Measurements from ENCODE around the gene FCRL5. TPM values are rescaled to one million over a fixed set of nuclear protein-coding genes. Genes with fewer than 3 reads are reported as not detected.

FCRL5 gene
- total and polyA plus RNA-seq, 2 donors from 2014 or later: 10.3 TPM; not detected in 1

DNA sequence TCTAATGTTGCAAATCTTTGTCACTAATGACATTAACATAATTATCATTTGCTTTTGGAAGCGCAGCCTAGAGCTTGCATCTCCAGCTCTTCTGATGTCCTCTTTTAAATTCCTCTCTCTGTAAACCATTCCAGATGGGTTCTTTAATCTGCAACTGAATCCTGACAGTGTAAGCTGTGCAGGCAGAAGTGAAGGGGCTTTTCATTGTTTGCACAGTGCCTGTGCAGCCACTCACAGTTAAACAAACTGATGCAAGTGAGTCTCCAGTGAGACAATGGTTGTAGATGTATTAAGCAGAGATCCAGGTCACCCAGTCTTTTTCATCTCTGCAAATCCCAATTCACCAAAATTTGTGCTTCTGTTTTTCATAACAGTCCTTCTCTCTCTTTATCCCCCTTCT is 22.5 kb upstream of the FCRL5 start:
- Histone ChIP-seq H3K27ac (ENCODE audit: low read depth in 2 of 2, low read length in 2 of 2) (no peak overlapping the region), H3K4me3 (ENCODE audit: low read length in 3 of 3) (no peak overlapping the region), H3K9ac (ENCODE audit: low read length in 3 of 3) (no peak overlapping the region), H3K36me3 (ENCODE audit: control insufficient read depth in 2 of 3, insufficient read depth in 3 of 3, low read length in 3 of 3) (no peaks in the 10 kb centered on the region), H3K9me3 (ENCODE audit: control insufficient read depth in 2 of 3, insufficient read depth in 1 of 3, low read length in 3 of 3) (no peaks in the 10 kb centered on the region), H3K27me3 (ENCODE audit: control insufficient read depth, insufficient read depth, low read length) (no peaks in the 10 kb centered on the region), H3K4me1 (ENCODE audit: control insufficient read depth in 2 of 3, insufficient read depth in 2 of 3, low read depth in 1 of 3, low read length in 3 of 3) (no peaks in the 10 kb centered on the region)
- DNase-seq (no peak), FAIRE-seq (no peak)
- TF ChIP-seq, protein P1, sequence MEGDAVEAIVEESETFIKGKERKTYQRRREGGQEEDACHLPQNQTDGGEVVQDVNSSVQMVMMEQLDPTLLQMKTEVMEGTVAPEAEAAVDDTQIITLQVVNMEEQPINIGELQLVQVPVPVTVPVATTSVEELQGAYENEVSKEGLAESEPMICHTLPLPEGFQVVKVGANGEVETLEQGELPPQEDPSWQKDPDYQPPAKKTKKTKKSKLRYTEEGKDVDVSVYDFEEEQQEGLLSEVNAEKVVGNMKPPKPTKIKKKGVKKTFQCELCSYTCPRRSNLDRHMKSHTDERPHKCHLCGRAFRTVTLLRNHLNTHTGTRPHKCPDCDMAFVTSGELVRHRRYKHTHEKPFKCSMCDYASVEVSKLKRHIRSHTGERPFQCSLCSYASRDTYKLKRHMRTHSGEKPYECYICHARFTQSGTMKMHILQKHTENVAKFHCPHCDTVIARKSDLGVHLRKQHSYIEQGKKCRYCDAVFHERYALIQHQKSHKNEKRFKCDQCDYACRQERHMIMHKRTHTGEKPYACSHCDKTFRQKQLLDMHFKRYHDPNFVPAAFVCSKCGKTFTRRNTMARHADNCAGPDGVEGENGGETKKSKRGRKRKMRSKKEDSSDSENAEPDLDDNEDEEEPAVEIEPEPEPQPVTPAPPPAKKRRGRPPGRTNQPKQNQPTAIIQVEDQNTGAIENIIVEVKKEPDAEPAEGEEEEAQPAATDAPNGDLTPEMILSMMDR (IDR thresholded peaks at IDR 0.05; ENCODE audit: borderline replicate concordance, extremely low read depth, insufficient read depth): no peak
- intact Hi-C loops (cut with DNase I): no loop called here

DNA sequence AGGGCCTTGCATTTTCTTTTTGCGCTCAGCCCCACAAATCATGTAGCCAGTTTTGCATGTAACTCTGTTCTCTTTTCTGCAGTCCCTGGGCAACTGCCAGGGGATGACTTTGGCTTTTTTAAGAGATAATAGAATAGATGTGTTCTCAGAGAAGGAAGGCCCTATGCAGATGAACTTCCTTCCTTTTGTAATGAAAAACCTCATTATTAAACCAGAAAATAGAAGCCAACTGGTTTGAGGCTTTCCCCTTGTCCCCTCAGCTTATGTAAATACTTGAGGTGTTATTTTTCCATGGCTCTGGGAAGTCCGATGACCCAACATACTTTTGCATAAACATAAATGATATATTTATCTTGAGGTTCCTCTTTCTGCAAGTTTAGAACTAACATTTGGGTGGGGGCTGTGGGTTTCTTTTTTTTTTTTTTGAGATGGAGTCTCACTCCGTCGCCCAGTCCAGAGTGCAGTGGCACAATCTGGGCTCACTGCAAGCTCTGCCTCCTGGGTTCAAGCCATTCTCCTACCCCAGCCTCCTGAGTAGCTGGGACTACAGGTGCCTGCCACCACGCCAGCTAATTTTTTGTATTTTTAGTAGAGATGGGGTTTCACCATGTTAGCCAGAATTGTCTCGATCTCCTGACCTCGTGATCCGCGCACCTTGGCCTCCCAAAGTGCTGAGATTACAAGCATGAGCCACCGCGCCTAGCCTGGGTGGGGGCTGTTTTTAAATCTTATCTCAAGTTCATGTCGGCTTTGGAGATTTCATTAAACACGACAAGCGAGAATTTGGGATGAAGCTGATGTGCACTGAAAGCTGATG is 14.4 kb upstream of the FCRL5 start:
- FAIRE-seq (no peak), DNase-seq (no peak)
- Histone ChIP-seq H3K4me1 (ENCODE audit: control insufficient read depth in 2 of 3, insufficient read depth in 2 of 3, low read depth in 1 of 3, low read length in 3 of 3) (no peaks in the 10 kb centered on the region), H3K9ac (ENCODE audit: low read length in 3 of 3) (no peak overlapping the region), H3K27me3 (ENCODE audit: control insufficient read depth, insufficient read depth, low read length) (no peaks in the 10 kb centered on the region), H3K4me3 (ENCODE audit: low read length in 3 of 3) (no peak overlapping the region), H3K9me3 (ENCODE audit: control insufficient read depth in 2 of 3, insufficient read depth in 1 of 3, low read length in 3 of 3) (no peaks in the 10 kb centered on the region), H3K27ac (ENCODE audit: low read depth in 2 of 2, low read length in 2 of 2) (no peak overlapping the region), H3K36me3 (ENCODE audit: control insufficient read depth in 2 of 3, insufficient read depth in 3 of 3, low read length in 3 of 3) (no peaks in the 10 kb centered on the region)
- intact Hi-C loops (cut with DNase I): no loop called here
- TF ChIP-seq, protein P1 (IDR thresholded peaks at IDR 0.05; ENCODE audit: borderline replicate concordance, extremely low read depth, insufficient read depth): no peak

DNA sequence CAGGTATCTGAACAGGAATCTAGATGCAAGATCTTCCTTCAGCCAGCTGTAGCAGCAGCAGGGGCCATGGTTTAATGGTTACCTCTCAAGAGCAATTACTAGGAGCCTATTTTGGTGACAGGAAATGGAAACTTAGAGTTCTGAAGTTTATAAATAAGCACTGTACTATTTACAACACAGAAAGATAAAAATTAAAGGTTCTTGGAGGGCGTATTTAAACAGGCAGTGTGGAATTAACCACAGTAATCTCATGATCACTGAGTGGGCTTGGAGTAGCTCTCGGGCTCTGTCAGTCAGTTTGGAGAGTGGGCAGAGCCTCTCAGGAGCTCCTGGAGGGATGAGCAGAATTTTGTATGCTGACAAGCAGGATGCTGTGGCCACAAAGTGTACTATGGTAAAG is 10.2 kb upstream of the FCRL5 start:
- no peak for DNase-seq
- intact Hi-C loops (cut with DNase I): no loop called here
- FAIRE-seq: no peak

More for the DNA sequence above, 10.2 kb upstream of the FCRL5 start:
- no peaks in the 10 kb centered on the region for H3K9me3 ChIP-seq (ENCODE audit: control insufficient read depth in 2 of 3, insufficient read depth in 1 of 3, low read length in 3 of 3)
- H3K4me3 ChIP-seq (ENCODE audit: low read length in 3 of 3): no peak overlapping the region
- no peaks in the 10 kb centered on the region for H3K36me3 ChIP-seq (ENCODE audit: control insufficient read depth in 2 of 3, insufficient read depth in 3 of 3, low read length in 3 of 3)
- H3K27ac ChIP-seq (ENCODE audit: low read depth in 2 of 2, low read length in 2 of 2): no peak overlapping the region
- H3K4me1 ChIP-seq (ENCODE audit: control insufficient read depth in 2 of 3, insufficient read depth in 2 of 3, low read depth in 1 of 3, low read length in 3 of 3): no peaks in the 10 kb centered on the region
- TF ChIP-seq, protein P1 (IDR thresholded peaks at IDR 0.05; ENCODE audit: borderline replicate concordance, extremely low read depth, insufficient read depth): no peak
- no peak overlapping the region for H3K9ac ChIP-seq (ENCODE audit: low read length in 3 of 3)
- H3K27me3 ChIP-seq (ENCODE audit: control insufficient read depth, insufficient read depth, low read length): no peaks in the 10 kb centered on the region
